Stimulated activated effector memory CD8-positive, alpha-beta T cell treated with anti-CD3 and anti-CD28 coated beads, Interleukin-12 subunit alpha, Interleukin-12 subunit beta, amount 100 ng/mL, for 72 hours (primary cell): ENCODE results near the gene ZACN.

Experiments
- ATAC-seq: fragments of 150-1000 bp; cut with Tn5 transposase; 2 replicates; pipeline ENCODE4 v1.10.0; 2021
- DNase-seq, 2 donors: peaks; one replicate each; pipeline ENCODE4 v3.0.0; 2021 to 2022; ENCODE audit warnings: low spot score in 2 of 2
- H3K27ac Mint-ChIP-seq: one replicate; pipeline ENCODE4 v1.8.0; 2022; ENCODE audit warnings: mild to moderate bottlenecking, mixed read lengths
- H3K36me3 Mint-ChIP-seq: one replicate; pipeline ENCODE4 v1.8.0; 2022; ENCODE audit warnings: mild to moderate bottlenecking, mixed read lengths
- H3K4me1 Mint-ChIP-seq: one replicate; pipeline ENCODE4 v1.8.0; 2022; ENCODE audit warnings: mixed read lengths
- H3K4me3 Mint-ChIP-seq: one replicate; pipeline ENCODE4 v1.8.0; 2022; ENCODE audit warnings: mild to moderate bottlenecking, mixed read lengths
- H3K9me3 Mint-ChIP-seq: one replicate; pipeline ENCODE4 v1.8.0; 2022; ENCODE audit warnings: mixed read lengths

The ZACN gene

GRCh38 chr17:76103274-76104139 lies 24.5 kb downstream of the ZACN start, which contains the start of gene EXOC7:
Gene EXOC7, minus strand, starts transcription at chr17:76103787. Its CDS starts 95 bp downstream, at chr17:76103692.
- DNase-seq (peak; percentile 92 to 97), ATAC-seq (peak; percentile 93)
- peak within 1 kb of the TSS; percentile 99 for H3K27ac Mint-ChIP-seq
- H3K36me3 Mint-ChIP-seq: peaks cover 50% of the 10 kb centered on the region
- no peaks in the 10 kb centered on the region for H3K9me3 Mint-ChIP-seq
- peaks cover 25% of the 10 kb centered on the region for H3K4me1 Mint-ChIP-seq
- peak within 1 kb of the TSS; percentile 95 for H3K4me3 Mint-ChIP-seq

- DNase-seq (no peak), ATAC-seq (no peak)
- peak overlapping the region; percentile 95 for H3K4me3 Mint-ChIP-seq
- H3K36me3 Mint-ChIP-seq: peaks cover 42% of the 10 kb centered on the region
- H3K4me1 Mint-ChIP-seq: peaks cover 25% of the 10 kb centered on the region
- H3K9me3 Mint-ChIP-seq: no peaks in the 10 kb centered on the region
- H3K27ac Mint-ChIP-seq: peak overlapping the region; percentile 99
These were observed 25.3 kb downstream of the ZACN start for GRCh38 chr17:76104140-76104895.

GRCh38 chr17:76104896-76105231 lies 25.9 kb downstream of the ZACN start:
- no peak for ATAC-seq
- H3K4me3 Mint-ChIP-seq: peak overlapping the region; percentile 95
- no peak for DNase-seq
- peaks cover 37% of the 10 kb centered on the region for H3K36me3 Mint-ChIP-seq
- peaks cover 23% of the 10 kb centered on the region for H3K4me1 Mint-ChIP-seq
- H3K27ac Mint-ChIP-seq: peak overlapping the region; percentile 99
- no peaks in the 10 kb centered on the region for H3K9me3 Mint-ChIP-seq

GRCh38 chr17:76106703-76107102 lies 27.7 kb downstream of the ZACN start:
- no peak for DNase-seq
- Mint-ChIP-seq H3K9me3 (no peaks in the 10 kb centered on the region), H3K27ac (no peak overlapping the region), H3K4me3 (no peak overlapping the region), H3K36me3 (peaks cover 19% of the 10 kb centered on the region), H3K4me1 (peaks cover 12% of the 10 kb centered on the region)
- no peak for ATAC-seq

- Mint-ChIP-seq H3K4me3 (no peak overlapping the region), H3K4me1 (peaks cover 6% of the 10 kb centered on the region), H3K36me3 (peaks cover 14% of the 10 kb centered on the region), H3K9me3 (no peaks in the 10 kb centered on the region), H3K27ac (no peak overlapping the region)
- DNase-seq: no peak
- no peak for ATAC-seq
These were observed 28.5 kb downstream of the ZACN start for GRCh38 chr17:76107509-76107908.

GRCh38 chr17:76111956-76112355 lies 33.0 kb downstream of the ZACN start:
- no peak overlapping the region for H3K4me3 Mint-ChIP-seq
- no peak overlapping the region for H3K27ac Mint-ChIP-seq
- H3K36me3 Mint-ChIP-seq: no peaks in the 10 kb centered on the region

GRCh38 chr17:76115138-76115754 lies 36.3 kb downstream of the ZACN start:
- DNase-seq: no peak

More at GRCh38 chr17:76111956-76112355, 33.0 kb downstream of the ZACN start:
- no peak for ATAC-seq
- Mint-ChIP-seq H3K9me3 (no peaks in the 10 kb centered on the region), H3K4me1 (no peaks in the 10 kb centered on the region)
- no peak for DNase-seq

GRCh38 chr17:76119409-76120371 lies 40.7 kb downstream of the ZACN start:
- ATAC-seq (no peak), DNase-seq (no peak)
- Mint-ChIP-seq H3K36me3 (no peaks in the 10 kb centered on the region), H3K9me3 (no peaks in the 10 kb centered on the region), H3K4me1 (peaks cover 6% of the 10 kb centered on the region), H3K4me3 (no peak overlapping the region), H3K27ac (no peak overlapping the region)

More at GRCh38 chr17:76115138-76115754, 36.3 kb downstream of the ZACN start:
- Mint-ChIP-seq H3K36me3 (no peaks in the 10 kb centered on the region), H3K9me3 (no peaks in the 10 kb centered on the region), H3K4me1 (no peaks in the 10 kb centered on the region), H3K27ac (no peak overlapping the region), H3K4me3 (no peak overlapping the region)
- ATAC-seq: no peak

- Mint-ChIP-seq H3K4me3 (no peak overlapping the region), H3K9me3 (no peaks in the 10 kb centered on the region), H3K36me3 (no peaks in the 10 kb centered on the region), H3K4me1 (peaks cover 6% of the 10 kb centered on the region), H3K27ac (peak overlapping the region; percentile 14)
- no peak for DNase-seq
- ATAC-seq: no peak
These were observed 41.7 kb downstream of the ZACN start for GRCh38 chr17:76120658-76121008.

- peak overlapping the region; percentile 49 for H3K4me3 Mint-ChIP-seq
- H3K9me3 Mint-ChIP-seq: no peaks in the 10 kb centered on the region
- ATAC-seq (peak; percentile 9), DNase-seq (no peak)
- peaks cover 6% of the 10 kb centered on the region for H3K4me1 Mint-ChIP-seq
- H3K27ac Mint-ChIP-seq: peak overlapping the region; percentile 32
- H3K36me3 Mint-ChIP-seq: no peaks in the 10 kb centered on the region
These were observed 43.0 kb downstream of the ZACN start for GRCh38 chr17:76121932-76122430.

GRCh38 chr17:76122431-76123190 lies 43.6 kb downstream of the ZACN start:
- DNase-seq (no peak), ATAC-seq (no peak)
- Mint-ChIP-seq H3K4me3 (peak overlapping the region; percentile 7), H3K9me3 (no peaks in the 10 kb centered on the region), H3K36me3 (no peaks in the 10 kb centered on the region), H3K4me1 (peaks cover 10% of the 10 kb centered on the region), H3K27ac (peak overlapping the region; percentile 32)

GRCh38 chr17:76123191-76123499 lies 44.2 kb downstream of the ZACN start:
- H3K36me3 Mint-ChIP-seq: no peaks in the 10 kb centered on the region
- DNase-seq (no peak), ATAC-seq (no peak)
- no peaks in the 10 kb centered on the region for H3K9me3 Mint-ChIP-seq
- peaks cover 10% of the 10 kb centered on the region for H3K4me1 Mint-ChIP-seq
- H3K4me3 Mint-ChIP-seq: peak overlapping the region; percentile 7
- peak overlapping the region; percentile 32 for H3K27ac Mint-ChIP-seq

- DNase-seq (no peak), ATAC-seq (no peak)
- Mint-ChIP-seq H3K4me3 (peak overlapping the region; percentile 7), H3K36me3 (no peaks in the 10 kb centered on the region), H3K27ac (peak overlapping the region; percentile 32), H3K9me3 (no peaks in the 10 kb centered on the region), H3K4me1 (peaks cover 10% of the 10 kb centered on the region)
These were observed 45.0 kb downstream of the ZACN start for GRCh38 chr17:76123749-76124581.
